ENCODE measurements around the gene NSG1. TPM values are rescaled to one million over a fixed set of nuclear protein-coding genes. Genes with fewer than 3 reads are reported as not detected.

Gene NSG1
- total and polyA plus RNA-seq, 2 donors (not counting 1 experiment from before 2014, with no cell fraction given) = 0.17 to 1.1 TPM

DNA sequence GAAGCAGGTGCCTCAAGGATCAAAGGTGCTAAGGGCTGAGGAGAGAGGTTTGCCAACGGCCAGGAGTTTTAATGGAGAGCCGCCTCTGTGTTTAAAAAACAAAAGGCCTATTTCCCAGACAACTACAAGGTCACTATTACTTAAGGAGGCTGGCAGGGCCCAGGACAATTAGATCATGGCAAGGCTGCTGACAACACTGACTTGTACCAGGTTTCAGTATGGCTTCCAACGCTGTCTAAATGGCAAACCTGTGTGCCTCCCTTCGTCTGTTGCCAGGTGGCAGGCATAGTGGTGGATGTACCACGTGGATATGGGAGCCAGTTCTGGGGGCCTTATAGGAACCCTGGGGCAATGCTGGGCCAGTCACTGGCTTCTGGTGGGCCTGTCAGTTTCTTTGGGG is 41.0 kb downstream of the NSG1 start:
- Histone ChIP-seq H3K27me3 (ENCODE audit: control insufficient read depth, insufficient read depth, low read length) (no peaks in the 10 kb centered on the region), H3K4me2 (ENCODE audit: extremely low read depth, insufficient read depth, low read length) (no peak overlapping the region), H3K9ac (ENCODE audit: insufficient read depth, low read length) (no peak overlapping the region), H3K4me3 (replicated peaks in 1 of 4; ENCODE audit: control extremely low read depth in 1 of 4, insufficient read depth in 1 of 4, low read depth in 3 of 4, low read length in 4 of 4) (no peak overlapping the region), H3K27ac (ENCODE audit: insufficient read depth, low read length) (no peak overlapping the region), H4K20me1 (ENCODE audit: control insufficient read depth, extremely low read depth, insufficient read depth, low read length) (no peaks in the 10 kb centered on the region), H3K36me3 (ENCODE audit: control insufficient read depth, insufficient read depth, low read length) (peaks cover 7% of the 10 kb centered on the region), H3K9me3 (ENCODE audit: control insufficient read depth, insufficient read depth, low read depth, low read length) (no peaks in the 10 kb centered on the region), H3K79me2 (ENCODE audit: control insufficient read depth, insufficient read depth, low read length) (no peaks in the 10 kb centered on the region), H2AFZ (ENCODE audit: low read length) (no peak overlapping the region), H3K4me1 (ENCODE audit: control insufficient read depth, extremely low read depth, insufficient read depth, low read length) (no peaks in the 10 kb centered on the region)
- TF ChIP-seq, protein P1, sequence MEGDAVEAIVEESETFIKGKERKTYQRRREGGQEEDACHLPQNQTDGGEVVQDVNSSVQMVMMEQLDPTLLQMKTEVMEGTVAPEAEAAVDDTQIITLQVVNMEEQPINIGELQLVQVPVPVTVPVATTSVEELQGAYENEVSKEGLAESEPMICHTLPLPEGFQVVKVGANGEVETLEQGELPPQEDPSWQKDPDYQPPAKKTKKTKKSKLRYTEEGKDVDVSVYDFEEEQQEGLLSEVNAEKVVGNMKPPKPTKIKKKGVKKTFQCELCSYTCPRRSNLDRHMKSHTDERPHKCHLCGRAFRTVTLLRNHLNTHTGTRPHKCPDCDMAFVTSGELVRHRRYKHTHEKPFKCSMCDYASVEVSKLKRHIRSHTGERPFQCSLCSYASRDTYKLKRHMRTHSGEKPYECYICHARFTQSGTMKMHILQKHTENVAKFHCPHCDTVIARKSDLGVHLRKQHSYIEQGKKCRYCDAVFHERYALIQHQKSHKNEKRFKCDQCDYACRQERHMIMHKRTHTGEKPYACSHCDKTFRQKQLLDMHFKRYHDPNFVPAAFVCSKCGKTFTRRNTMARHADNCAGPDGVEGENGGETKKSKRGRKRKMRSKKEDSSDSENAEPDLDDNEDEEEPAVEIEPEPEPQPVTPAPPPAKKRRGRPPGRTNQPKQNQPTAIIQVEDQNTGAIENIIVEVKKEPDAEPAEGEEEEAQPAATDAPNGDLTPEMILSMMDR (conservative IDR thresholded peaks at IDR 0.05 in 1 of 2, IDR thresholded peaks at IDR 0.05 in 1 of 2; ENCODE audit: low read depth in 1 of 2, low read length in 2 of 2) = no peak
- no peak for TF ChIP-seq EZH2 (IDR thresholded peaks at IDR 0.05; ENCODE audit: low read length, missing control alignments)
- DNase-seq (ENCODE audit: low read depth in 2 of 2) = peak in 1 of 2 donors; percentile 3

DNA sequence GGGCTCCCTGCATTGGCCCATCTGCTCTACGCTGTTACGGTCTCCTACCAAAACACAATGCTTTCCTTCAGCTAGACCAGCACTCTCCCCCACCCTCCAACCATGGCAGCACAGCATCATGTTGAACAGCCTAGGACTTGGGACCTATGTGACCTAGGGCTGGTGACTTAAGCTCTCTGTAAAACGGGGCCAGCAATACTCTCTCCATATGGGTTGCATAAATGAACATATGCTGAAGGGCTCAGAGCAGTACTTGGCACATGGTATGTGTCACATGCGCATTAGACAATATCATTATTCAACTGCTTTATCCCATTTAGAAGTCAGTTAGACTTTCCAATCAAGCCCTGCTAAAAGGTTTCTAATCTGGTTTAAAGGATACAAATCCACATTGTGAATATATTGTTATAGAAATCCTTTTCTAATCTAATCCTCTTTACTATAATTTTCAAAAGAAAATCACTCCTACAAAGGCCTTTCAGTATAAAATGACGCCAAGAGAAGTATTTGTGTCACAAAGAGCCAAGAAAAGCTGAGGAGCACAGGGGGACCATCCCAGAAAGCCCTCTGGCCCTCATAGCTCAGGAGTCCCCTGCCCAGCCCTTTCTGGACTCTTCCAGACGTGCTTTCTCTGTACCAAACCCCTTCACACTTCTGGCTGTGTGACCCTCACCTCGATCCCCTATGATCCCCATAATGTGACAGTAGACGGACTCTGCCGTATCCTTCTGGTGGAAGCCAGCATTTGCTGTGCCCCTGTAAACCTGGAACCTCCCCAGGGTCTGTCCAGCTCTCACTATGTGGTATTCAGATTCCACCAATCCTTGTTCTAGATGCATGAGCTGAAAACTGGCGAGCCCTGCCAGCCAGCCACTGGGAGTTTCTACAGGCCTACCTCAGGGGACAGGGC is 42.3 kb downstream of the NSG1 start:
- Histone ChIP-seq H2AFZ (ENCODE audit: low read length) (no peak overlapping the region), H4K20me1 (ENCODE audit: control insufficient read depth, extremely low read depth, insufficient read depth, low read length) (no peaks in the 10 kb centered on the region), H3K79me2 (ENCODE audit: control insufficient read depth, insufficient read depth, low read length) (no peaks in the 10 kb centered on the region), H3K27ac (ENCODE audit: insufficient read depth, low read length) (no peak overlapping the region), H3K9me3 (ENCODE audit: control insufficient read depth, insufficient read depth, low read depth, low read length) (no peaks in the 10 kb centered on the region), H3K27me3 (ENCODE audit: control insufficient read depth, insufficient read depth, low read length) (no peaks in the 10 kb centered on the region), H3K36me3 (ENCODE audit: control insufficient read depth, insufficient read depth, low read length) (peaks cover 4% of the 10 kb centered on the region), H3K4me3 (replicated peaks in 1 of 4; ENCODE audit: control extremely low read depth in 1 of 4, insufficient read depth in 1 of 4, low read depth in 3 of 4, low read length in 4 of 4) (no peak overlapping the region), H3K4me2 (ENCODE audit: extremely low read depth, insufficient read depth, low read length) (no peak overlapping the region), H3K4me1 (ENCODE audit: control insufficient read depth, extremely low read depth, insufficient read depth, low read length) (no peaks in the 10 kb centered on the region), H3K9ac (ENCODE audit: insufficient read depth, low read length) (no peak overlapping the region)
- TF ChIP-seq, protein P1 (conservative IDR thresholded peaks at IDR 0.05 in 1 of 2, IDR thresholded peaks at IDR 0.05 in 1 of 2; ENCODE audit: low read depth in 1 of 2, low read length in 2 of 2) = no peak
- TF ChIP-seq EZH2 (IDR thresholded peaks at IDR 0.05; ENCODE audit: low read length, missing control alignments) = no peak
- DNase-seq (ENCODE audit: low read depth in 2 of 2) = no peak

DNA sequence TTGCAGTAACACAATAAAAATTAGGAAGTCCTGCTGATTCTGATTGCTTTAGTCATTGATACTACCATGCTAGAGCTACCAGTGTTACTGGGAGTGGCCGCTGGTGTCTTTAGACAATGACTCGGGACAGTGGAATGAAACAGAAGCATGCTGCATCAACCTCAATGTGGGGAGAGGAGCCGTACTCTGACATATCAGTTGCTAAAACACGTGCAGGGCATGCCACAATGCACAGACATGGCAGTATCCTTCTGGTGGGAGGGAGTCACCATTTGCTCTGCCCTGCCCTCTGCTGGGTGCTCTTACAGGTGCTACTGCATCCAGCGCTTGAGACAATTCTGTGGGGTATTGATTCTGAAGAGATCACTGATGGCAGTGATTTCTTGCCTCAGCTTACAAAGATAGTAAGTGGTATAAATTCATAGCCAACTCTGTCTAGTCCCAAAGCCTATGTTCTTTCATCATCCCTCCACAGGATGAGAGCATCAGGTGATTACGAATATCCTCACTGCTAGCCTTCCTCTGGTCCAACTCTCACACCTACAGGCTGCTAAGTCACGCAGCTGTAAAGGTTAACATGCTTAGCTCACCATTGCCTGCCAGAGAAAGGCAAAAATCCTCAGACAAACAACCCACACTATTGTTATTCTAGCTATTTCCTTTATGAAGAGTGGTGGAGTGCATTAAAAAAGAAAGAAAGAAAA is 43.7 kb downstream of the NSG1 start:
- TF ChIP-seq, protein P1 (conservative IDR thresholded peaks at IDR 0.05 in 1 of 2, IDR thresholded peaks at IDR 0.05 in 1 of 2; ENCODE audit: low read depth in 1 of 2, low read length in 2 of 2) = peak; percentile 59 to 76
- TF ChIP-seq EZH2 (IDR thresholded peaks at IDR 0.05; ENCODE audit: low read length, missing control alignments) = no peak

More for the DNA sequence above, 43.7 kb downstream of the NSG1 start:
- H2AFZ ChIP-seq (ENCODE audit: low read length) = no peak overlapping the region
- no peak overlapping the region for H3K9ac ChIP-seq (ENCODE audit: insufficient read depth, low read length)
- H3K27me3 ChIP-seq (ENCODE audit: control insufficient read depth, insufficient read depth, low read length) = no peaks in the 10 kb centered on the region
- H3K9me3 ChIP-seq (ENCODE audit: control insufficient read depth, insufficient read depth, low read depth, low read length) = no peaks in the 10 kb centered on the region
- H3K79me2 ChIP-seq (ENCODE audit: control insufficient read depth, insufficient read depth, low read length) = no peaks in the 10 kb centered on the region
- no peaks in the 10 kb centered on the region for H3K4me1 ChIP-seq (ENCODE audit: control insufficient read depth, extremely low read depth, insufficient read depth, low read length)
- no peak overlapping the region for H3K4me2 ChIP-seq (ENCODE audit: extremely low read depth, insufficient read depth, low read length)
- H3K4me3 ChIP-seq (replicated peaks in 1 of 4; ENCODE audit: control extremely low read depth in 1 of 4, insufficient read depth in 1 of 4, low read depth in 3 of 4, low read length in 4 of 4) = no peak overlapping the region
- no peak overlapping the region for H3K27ac ChIP-seq (ENCODE audit: insufficient read depth, low read length)
- peak; percentile 65 to 82 for DNase-seq (ENCODE audit: low read depth in 2 of 2)
- peaks cover 2% of the 10 kb centered on the region for H3K36me3 ChIP-seq (ENCODE audit: control insufficient read depth, insufficient read depth, low read length)
- no peaks in the 10 kb centered on the region for H4K20me1 ChIP-seq (ENCODE audit: control insufficient read depth, extremely low read depth, insufficient read depth, low read length)

Measured in fibroblast of lung (primary cell).